GM10266 (cell line): Measurements from ENCODE around the gene TWNK.
A peak's percentile ranks its signal among the peaks of the same experiment; 100 is the strongest.

ENCODE experiments used
- DNase-seq: peaks from one replicate; pipeline ENCODE4 v3.0.0; 2012; ENCODE audit errors: extremely low spot score
- CTCF ChIP-seq: IDR thresholded peaks from 2 replicates; pipeline ENCODE4 v1.5.1; 2012; ENCODE audit warnings: mild to moderate bottlenecking, low read depth; ENCODE audit not compliant: control insufficient read depth, insufficient read depth; ENCODE audit errors: missing control alignments

Gene TWNK

GRCh38 chr10:101014230-101014884 lies 27.0 kb downstream of the TWNK start:
- TF ChIP-seq CTCF = peak; percentile 91
- peak; percentile 89 for DNase-seq

GRCh38 chr10:101014966-101015581 lies 27.7 kb downstream of the TWNK start:
- no peak for DNase-seq
- no peak for TF ChIP-seq CTCF

GRCh38 chr10:101015582-101015973 lies 28.2 kb downstream of the TWNK start:
- DNase-seq = no peak
- no peak for TF ChIP-seq CTCF

GRCh38 chr10:101016814-101017213 lies 29.5 kb downstream of the TWNK start:
- no peak for DNase-seq
- no peak for TF ChIP-seq CTCF

- DNase-seq = no peak
- no peak for TF ChIP-seq CTCF
Measured at GRCh38 chr10:101018118-101018599, 30.8 kb downstream of the TWNK start.

GRCh38 chr10:101018600-101019439 lies 31.5 kb downstream of the TWNK start:
- peak; percentile 84 for DNase-seq
- peak; percentile 85 for TF ChIP-seq CTCF

GRCh38 chr10:101019440-101019703 lies 32.0 kb downstream of the TWNK start:
- no peak for DNase-seq

More at GRCh38 chr10:101019440-101019703, 32.0 kb downstream of the TWNK start:
- no peak for TF ChIP-seq CTCF
